GM21447 (cell line): ENCODE data around the gene TMEM178A.
"Not testable (repeated sequence)": the region's sequence is repeated elsewhere in the genome, so short reads cannot be mapped to it uniquely, and the experiment has no call there.

ENCODE experiments used
- ATAC-seq: cut with Tn5 transposase; IDR thresholded peaks from one replicate; pipeline ENCODE4 v1.9.1; 2021; ENCODE audit not compliant: unreplicated experiment

Gene TMEM178A

DNA sequence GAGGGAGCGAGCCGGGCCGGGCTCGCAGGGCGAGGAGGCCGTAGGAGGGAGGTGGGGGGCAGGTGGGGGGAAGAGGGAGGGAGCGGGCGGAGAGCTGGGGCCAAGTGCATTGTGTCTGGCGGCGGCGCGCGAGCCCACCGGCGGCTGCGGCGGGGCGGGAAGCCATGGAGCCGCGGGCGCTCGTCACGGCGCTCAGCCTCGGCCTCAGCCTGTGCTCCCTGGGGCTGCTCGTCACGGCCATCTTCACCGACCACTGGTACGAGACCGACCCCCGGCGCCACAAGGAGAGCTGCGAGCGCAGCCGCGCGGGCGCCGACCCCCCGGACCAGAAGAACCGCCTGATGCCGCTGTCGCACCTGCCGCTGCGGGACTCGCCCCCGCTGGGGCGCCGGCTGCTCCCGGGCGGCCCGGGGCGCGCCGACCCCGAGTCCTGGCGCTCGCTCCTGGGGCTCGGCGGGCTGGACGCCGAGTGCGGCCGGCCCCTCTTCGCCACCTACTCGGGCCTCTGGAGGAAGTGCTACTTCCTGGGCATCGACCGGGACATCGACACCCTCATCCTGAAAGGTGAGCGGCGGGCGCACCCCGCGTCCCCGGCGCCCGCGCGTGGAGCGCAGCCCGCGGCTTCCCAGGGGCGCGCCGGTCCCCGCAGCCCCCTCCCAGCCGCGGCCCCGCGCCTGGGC is at the start of gene TMEM178A:
TSS of gene TMEM178A (plus strand) at position 107 of the 680 bp plus-strand sequence. CDS start at position 165, 58 bp downstream.
- ATAC-seq: no peak

DNA sequence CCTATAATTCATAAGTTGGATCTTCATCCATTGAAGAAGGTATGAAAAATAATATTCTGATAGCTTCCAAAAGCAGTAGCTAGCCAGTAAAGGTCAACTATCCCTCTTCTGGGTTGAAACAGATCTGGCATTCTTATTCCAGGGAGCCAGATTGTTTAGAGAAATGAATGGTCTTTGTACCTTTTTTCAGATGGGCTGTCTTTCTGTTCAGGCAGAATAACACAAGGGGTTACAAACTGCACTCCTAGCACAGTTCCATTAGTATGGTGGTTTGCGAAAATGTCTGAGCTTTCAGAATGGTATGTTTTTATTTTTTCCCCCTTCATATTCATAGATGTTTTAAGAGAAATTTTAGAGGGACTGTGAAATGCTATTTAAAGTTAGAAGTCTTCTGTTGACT is 47.5 kb upstream of the TMEM178A start:
- ATAC-seq: no peak

DNA sequence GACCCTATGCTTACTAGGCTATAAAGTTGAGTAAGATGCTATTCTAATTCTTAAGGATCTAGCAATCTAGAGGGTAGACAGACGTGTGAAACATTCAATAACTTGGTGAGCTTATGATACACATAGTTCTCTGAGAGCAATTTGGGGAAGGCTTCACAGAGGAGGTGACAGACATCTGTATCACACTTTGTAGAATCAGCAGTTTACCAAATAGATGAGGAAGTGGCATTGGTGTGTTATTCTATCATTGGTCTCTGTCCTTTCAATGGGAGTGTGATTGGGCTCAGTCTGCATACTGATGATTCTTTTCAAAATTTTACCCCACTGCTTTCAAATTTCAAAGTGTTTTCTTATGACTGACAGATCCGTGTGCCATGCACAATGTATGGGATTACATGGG is 47.0 kb upstream of the TMEM178A start:
- no peak for ATAC-seq

DNA sequence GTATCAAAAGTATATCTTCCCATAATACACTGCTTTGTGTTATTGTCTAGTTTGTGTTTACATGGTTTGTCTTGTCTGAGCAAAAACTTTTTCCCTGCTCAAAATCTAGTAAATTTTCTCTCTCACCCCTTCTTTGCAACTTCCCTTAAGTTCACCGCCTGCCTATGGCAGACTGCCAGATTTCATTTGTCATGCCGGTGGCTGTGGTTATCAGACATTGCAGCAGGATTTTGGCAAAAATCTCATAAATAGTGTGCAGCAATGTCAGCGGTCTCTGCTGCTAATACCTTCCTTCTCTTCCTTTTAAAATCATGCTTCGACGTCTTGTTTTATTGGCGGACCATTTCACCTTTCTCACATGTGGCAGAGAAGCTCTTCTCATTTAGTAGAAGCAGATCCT is 45.6 kb upstream of the TMEM178A start:
- ATAC-seq: no peak

DNA sequence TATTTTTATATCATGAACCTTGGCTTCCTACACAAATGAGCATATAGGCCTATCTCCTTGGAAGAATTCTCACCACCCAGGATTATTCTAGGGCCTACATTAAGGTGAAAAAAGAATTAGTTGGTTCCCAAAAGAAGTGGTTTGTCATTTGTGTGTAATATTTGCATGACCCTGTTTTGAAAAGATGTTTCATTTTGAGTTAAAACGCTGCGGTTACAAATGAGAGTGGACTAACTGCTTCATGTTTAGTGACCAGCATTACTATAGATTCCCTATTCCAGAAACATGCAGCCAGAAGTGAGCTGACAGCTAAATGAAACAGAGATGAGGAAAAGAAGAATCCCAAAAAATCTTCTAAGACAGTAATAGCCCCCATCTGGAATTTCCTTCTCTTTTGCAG is 44.1 kb upstream of the TMEM178A start:
- ATAC-seq: no peak

DNA sequence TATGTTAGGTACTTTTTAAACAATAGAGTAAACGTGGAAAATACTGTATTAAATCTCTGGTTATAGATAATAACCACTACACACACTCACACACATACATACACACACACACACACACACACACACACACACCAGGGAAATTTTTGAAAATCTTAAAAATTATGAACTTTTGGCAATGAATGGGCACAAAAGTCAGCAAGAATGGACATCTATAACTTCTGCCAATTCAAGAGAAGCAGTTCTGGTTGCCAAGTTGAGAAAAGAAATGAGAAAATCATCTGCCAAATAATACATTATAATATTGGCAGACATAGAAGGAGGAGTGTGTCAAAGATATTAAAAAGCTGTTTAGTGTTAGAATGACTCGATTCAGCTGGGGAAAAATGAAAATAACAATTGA is 42.9 kb upstream of the TMEM178A start:
- ATAC-seq: no peak

DNA sequence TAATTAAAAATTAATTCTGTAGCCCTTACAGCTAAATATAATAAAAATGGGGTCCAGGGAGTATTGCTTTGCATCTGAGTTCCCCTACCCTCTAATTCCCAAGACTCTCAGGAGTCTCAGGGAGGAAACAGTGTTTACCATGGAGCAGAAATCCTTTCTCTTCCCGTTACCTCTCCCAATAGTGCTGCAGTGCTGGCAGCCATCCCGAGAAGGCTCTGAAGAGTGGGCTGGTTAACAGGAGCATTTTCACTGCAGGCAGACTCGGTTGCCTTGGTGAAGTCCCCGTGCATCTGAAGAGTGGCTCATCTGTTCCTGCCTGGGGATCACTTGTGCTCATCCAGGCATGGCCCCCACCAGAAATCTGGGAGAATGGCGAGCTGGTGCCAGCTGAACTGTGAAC is 41.8 kb upstream of the TMEM178A start:
- ATAC-seq: no peak

DNA sequence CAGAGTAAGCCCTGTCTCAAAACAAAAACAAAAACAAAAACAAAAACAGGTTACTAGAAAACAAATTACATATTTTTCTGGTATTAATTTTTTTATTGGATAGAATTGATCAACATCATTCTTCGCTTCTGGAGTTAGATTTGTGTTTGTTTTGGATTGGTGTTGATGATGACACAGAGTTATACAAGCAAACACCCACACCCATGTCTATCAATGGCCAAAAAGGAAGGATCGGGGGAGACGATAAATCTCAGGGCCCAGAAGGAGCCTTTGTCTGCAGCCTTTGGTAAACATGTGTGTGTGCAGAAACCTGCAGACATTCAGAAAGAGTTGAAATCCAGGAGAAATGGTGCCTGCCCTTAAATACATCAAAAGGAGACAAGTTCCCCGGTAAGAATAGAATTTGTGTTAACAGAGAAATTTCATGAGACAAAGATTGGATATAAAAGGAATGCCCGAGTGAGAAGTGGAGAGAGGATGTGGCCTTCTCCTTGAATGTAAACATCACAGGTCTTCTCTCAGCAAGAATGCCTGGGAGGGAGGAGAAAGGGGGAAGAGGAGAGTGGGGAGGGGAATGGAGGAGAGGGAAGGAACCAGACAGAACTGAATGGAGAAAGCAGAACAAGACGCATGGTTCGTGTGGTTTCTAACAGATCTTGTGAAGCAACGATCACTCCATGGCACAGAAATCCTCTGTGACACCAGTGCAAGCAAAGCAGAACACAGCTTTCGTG is 40.4 kb upstream of the TMEM178A start:
- ATAC-seq: no peak

DNA sequence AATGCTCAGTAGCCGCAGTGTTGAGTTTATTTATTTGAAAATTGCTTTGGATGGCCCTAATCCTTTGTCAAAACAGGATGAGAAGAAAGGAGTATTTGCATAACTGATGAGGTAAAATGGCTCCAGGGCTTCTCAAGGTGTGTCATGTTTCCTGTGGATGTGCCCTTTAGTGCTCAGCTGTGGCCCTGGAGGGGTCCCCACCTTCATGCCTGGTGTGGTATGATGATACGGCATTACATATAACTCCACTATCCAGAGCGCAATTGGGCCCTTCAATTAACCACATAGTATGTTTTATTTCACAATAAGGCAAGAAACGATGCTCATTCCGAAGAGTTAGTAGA is 39.8 kb upstream of the TMEM178A start:
- no peak for ATAC-seq

DNA sequence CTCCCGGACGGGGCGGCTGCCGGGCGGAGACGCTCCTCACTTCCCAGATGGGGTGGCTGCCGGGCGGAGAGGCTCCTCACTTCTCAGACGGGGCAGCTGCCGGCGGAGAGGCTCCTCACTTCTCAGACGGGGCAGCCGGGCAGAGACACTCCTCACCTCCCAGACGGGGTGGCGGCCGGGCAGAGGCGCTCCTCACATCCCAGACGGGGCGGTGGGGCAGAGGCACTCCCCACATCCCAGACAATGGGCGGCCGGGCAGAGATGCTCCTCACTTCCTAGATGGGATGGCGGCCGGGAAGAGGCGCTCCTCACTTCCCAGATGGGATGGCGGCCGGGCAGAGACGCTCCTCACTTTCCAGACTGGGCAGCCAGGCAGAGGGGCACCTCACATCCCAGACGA is 37.4 kb upstream of the TMEM178A start:
- not testable (repeated sequence) for ATAC-seq

DNA sequence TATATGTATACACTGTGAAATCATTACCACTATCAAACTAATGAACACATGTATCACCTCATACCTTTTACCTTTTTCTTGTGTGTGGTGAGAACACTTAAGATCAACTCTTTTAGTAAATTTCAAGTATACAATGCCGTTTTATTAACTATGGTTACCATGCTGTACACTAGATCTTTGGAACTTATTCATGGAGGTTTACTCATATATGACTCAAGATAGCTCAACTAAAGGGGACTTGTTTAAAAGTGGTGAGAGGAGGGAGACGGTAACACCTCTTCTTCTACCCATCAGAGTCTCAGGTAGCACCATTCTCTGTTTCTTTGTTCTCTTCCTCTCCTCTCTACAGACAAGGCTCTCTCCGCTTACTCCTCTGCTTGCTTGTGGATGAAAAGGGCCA is 36.1 kb upstream of the TMEM178A start:
- no peak for ATAC-seq

DNA sequence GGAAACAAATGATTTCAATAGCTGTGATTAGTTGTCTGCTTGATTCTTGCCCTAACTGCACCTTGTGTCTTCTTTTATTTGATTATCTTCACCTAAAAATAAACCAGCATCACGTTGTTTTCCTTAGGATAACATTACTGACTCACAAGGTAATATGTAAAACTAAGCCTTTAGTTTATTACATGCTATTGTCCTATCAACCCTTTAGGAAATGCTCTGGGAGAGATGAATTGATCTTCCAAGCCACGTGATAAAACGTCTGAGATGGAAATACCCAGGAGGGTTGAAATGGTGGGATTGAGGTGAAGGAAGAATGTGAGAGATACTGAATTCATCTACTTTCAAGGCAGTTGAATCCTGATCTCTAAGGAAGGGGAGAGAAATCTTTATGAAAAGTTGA is 34.5 kb upstream of the TMEM178A start:
- no peak for ATAC-seq

DNA sequence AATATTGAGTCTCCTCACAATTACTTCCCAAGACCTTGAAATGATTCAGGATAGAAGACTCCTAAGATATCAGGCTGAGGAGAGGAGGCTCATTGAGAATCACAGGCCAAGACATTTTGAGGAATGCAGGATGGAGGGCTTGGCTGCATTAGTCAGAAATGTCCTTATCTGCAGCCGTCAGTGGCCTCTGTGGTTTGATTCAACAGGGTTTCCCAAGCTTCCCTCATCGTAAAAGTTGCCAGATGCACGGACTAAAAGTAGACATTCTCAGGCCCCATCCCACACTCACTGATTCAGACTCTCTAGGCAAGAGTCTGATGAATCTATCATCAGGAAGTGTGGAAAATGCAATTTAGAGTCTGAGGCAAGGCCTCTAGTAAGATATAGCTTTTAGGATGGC is 34.0 kb upstream of the TMEM178A start:
- ATAC-seq: no peak

DNA sequence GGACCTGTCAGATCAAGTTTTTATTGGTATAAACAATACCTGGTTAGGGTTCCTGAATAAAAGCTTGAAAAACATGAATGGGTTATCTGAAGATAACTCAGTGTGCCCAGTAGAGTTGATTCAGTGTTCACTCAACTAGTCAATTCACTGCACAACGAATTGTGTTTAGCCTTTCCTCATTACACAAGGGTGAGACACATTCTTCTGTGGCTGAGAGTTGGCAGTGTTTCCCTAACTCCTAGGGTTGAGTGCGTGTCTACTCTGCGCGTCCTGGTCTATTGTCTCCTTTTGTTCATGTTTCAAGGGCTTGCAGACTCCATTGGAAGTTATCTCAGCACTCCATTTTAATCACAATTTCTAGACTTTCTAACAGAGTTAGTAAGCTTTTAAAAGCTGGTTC is 32.8 kb upstream of the TMEM178A start:
- ATAC-seq: no peak

DNA sequence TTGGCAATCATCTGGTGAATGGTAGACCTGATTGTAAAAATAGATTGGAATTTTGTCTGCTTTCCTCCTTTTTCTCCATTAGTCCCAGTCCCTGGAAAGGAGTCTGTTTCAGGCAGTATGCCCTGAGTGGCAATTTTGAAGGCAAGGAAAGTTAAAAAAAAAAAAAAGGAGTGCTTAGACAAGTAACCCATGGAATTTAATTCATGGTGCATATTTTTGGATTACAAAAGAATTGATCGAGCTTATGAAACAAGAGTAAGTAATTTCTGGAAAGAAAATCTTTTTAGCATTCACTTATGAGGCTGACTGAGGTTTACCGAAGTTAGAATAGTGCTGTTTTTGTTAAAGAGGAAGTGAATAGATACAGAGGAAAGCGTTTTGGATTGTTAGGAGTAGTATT is 29.4 kb upstream of the TMEM178A start:
- no peak for ATAC-seq

DNA sequence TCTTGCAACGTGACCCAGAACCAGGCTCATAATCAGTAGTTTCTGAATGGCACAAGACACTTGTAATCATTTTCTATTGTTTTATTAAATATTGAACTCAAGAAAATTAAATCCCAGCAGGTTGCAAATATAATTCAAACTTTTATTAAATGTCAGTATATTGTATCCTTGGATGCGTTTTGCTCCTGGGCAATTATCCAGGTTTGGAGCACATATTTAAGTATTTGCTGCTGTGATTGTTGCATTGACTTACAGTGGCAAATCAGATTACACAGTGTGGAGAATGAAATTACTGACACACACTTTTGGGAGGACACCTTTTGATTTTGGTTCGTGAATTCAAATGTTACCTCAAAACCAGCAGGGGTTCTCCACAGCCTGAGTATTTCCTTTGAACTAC is 27.1 kb upstream of the TMEM178A start:
- no peak for ATAC-seq

DNA sequence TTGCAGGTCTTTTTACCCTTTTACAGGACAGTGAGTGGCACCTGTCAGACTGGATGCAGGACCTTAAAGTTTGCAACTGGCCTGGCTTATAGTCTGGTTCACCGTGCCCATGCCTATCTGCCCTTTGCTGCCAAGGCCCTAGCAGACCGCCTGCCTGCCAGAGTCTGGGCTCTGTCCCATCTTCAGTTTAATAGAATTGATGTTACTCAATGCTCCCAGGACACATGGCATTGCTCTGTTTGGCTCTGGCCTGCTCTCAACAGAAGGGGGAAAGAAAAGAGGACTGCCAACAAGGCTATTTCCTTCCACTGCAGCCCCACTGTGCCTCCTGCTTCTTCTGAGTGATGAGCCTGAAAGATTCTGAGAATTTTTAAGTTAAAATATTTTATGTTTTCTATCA is 25.6 kb upstream of the TMEM178A start:
- no peak for ATAC-seq

DNA sequence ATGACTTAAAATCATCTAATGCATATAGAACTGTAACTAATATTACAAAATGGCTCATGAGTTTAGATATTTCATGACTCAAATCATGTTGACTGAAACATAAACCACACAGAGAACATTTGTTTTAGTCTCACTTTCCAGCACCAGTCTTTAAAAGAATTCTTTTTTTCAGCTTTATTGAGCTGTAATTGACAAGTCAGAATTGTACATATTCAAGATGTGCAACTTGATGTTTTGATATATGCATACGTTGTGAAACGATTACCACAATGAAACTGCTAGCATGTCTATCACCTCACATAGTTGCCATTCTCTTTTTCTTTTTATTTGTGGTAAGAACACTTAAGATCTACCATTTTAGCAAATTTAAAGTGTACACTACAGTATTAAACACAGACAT is 25.0 kb upstream of the TMEM178A start:
- no peak for ATAC-seq

DNA sequence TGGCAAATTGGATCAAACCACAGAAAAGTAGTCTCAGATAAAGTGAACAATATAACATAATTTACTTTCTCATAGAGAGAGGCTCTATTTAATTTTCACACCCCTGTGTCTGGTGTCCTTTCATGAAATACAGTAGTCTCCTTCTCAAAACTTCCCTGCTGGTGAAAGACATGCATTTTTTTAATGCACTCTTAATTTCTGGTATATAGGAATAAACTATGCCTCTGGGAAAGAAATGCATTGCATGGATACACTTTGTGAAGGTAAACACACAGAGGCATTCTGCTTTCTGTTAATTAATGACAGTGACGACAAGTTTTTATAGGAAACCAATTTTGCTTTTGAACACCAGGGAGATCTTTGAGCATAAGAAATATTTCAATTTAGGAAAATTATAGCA is 24.1 kb upstream of the TMEM178A start:
- no peak for ATAC-seq

DNA sequence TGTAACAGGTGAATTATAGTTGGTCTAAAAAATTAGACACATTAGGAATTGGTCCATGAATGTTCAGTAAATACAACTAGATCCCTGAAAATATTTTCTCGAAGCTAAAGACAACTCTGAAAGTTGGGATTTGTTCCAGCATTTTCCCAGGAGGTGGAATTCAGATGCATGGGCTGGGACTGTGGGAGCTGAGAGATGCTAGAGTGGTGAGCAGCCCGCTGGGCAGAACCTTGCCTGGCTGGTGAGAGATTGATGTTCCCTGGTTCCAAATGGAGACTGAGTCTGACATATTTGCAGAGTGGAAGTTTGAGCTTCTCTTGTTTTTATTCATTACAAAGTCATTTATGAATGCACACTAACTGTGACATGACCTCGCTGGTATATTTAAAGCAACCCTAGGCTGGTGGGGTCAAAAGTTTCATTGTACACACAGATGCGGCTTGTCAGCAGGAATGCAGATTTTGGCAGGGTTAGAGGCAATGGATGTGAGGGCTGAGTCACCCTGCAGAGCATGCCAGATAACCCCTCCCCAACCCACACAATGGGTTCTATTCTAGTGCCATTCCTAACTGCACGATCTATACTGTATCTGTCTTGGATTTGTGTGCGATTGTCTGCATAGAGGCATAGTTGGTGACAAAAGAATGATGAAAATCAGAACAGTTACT is 23.5 kb upstream of the TMEM178A start:
- no peak for ATAC-seq

DNA sequence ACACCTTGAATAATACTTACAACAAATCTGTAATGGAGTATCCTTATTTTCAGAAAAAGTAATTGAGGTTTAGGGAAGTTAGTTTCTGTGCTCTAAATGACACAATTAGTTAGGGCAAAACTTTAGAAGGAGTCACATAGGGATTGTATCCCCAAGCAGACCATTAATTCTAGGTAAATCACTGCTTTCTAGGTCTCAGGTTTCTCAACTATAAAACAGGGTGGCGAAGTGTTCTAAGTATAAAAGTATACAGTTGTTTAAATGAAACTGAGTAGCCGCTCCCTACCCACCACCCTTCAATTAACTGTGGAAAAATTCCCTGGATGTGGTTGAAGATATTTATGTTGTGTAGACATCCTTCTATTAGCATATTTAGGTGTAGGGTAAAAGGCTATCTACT is 19.9 kb upstream of the TMEM178A start:
- no peak for ATAC-seq

DNA sequence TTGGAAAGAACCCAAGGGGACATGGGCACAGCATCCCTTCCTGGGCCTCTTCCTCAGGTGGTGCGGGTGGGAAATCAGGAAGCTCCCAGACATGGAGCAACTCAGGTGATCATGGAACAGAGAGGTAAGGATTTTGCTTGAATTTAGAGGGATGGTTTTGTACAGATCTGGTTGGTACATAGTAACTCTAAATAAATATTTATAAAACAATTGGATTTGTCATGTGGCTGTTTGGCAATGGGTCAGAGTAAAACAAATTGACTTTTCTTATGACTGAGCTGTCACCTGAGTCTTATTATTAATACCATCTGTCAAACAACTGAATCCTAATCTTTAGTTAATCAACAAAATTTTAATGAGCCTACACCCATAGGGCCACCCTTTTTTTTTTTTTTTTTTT is 19.4 kb upstream of the TMEM178A start:
- ATAC-seq: no peak
